22Rv1 (cell line): Measurements from ENCODE around the gene YPEL1.

Source experiments
- ZFX ChIP-seq: fragments of 450-650 bp; IDR thresholded peaks from 2 replicates; pipeline ENCODE4 v1.6.1; 2017; ENCODE audit warnings: antibody characterized with exemption, borderline replicate concordance
- TF ChIP-seq, protein P1 (sequence below): fragments of 450-650 bp; IDR thresholded peaks from 2 replicates; pipeline ENCODE4 v1.5.1; 2017; ENCODE audit warnings: mild to moderate bottlenecking

DNA sequence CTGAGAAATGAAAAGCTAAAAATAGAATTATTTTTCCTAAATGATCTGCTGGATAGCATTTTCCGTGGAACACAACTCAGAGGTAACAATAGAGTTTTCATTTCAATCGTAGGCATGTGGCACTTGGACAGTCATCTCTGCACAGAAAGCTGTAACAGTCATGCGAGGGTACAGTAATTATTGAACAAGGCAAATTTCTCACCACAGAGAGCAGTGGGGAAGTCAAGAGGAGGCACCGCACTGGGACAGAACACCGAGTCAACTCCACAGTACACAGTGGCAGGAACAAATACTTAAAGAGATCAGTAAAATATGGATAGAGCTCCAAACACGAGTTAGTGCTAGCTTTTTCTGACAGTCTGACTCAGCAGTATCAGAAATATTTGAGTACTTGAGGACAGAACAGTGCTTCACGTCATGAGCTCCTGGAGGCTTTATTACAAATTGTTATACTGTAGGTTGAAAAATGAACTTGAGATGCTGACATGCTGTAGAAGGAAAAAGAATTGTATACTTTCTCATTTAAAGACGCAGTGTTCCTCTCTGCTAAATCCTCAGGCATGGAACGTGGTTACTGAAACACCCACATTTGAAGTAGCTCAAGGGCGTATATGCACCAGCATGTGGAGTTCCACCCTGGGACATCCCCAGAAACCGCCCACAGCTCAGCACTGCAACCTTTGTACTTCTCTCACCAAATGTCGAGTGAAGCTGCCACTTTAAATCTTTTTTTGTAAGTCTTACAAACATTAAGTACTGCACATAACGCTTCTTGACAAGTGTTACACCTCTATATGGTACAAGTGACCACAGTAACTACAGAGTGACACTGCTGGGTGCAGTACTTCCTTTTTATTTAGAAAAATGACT, 27.4 kb upstream of the YPEL1 start:
- TF ChIP-seq, protein P1, sequence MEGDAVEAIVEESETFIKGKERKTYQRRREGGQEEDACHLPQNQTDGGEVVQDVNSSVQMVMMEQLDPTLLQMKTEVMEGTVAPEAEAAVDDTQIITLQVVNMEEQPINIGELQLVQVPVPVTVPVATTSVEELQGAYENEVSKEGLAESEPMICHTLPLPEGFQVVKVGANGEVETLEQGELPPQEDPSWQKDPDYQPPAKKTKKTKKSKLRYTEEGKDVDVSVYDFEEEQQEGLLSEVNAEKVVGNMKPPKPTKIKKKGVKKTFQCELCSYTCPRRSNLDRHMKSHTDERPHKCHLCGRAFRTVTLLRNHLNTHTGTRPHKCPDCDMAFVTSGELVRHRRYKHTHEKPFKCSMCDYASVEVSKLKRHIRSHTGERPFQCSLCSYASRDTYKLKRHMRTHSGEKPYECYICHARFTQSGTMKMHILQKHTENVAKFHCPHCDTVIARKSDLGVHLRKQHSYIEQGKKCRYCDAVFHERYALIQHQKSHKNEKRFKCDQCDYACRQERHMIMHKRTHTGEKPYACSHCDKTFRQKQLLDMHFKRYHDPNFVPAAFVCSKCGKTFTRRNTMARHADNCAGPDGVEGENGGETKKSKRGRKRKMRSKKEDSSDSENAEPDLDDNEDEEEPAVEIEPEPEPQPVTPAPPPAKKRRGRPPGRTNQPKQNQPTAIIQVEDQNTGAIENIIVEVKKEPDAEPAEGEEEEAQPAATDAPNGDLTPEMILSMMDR, result no peak
- no peak for TF ChIP-seq ZFX
